ENCODE results near the gene MACROD2. TPM values are rescaled to one million over a fixed set of nuclear protein-coding genes. Genes with fewer than 3 reads are reported as not detected.

Gene MACROD2
- total and polyA plus RNA-seq, 8 donors: 0.78 to 31.3 (median 10.9) TPM; not detected in 1

DNA sequence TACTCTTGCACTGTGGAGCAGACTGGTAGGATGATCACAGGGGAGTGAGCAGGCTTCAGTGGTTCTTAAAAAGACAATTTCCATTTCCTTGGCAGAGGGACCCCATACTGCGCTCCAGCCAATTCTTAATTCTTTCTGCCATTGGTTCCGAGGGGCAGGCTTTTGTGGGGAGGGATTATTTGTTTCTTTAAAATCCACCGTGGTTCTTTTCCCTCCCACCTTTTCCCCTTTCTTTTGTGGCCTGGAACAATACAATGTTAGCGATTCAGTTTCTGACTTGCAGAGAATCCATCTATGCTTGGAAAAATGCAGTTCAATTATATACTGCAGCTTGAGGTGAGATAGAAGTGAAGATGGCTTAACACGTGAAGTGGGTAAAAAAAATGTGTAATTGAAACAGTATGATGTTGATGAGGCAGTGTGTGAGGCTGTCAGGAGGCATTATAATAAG, 721.1 kb downstream of the MACROD2 start:
- no peak overlapping the region for H3K4me3 ChIP-seq
- H3K36me3 ChIP-seq: no peaks in the 10 kb centered on the region
- H3K4me1 ChIP-seq: peaks cover 0 to 22% (median 10%) of the 10 kb centered on the region in 4 donors
- H3K9me3 ChIP-seq: no peaks in the 10 kb centered on the region
- TF ChIP-seq POLR2A (IDR thresholded peaks at IDR 0.05) (no peak), CTCF (IDR thresholded peaks at IDR 0.05) (no peak), POLR2AphosphoS5 (IDR thresholded peaks at IDR 0.05) (no peak), EP300 (IDR thresholded peaks at IDR 0.05) (no peak)
- no peak overlapping the region for H3K27ac ChIP-seq
- no peaks in the 10 kb centered on the region for H3K27me3 ChIP-seq
- no peak for DNase-seq
- 72 to 79% (median 75%) methylated on average over 5 of the region's 5 CpGs for WGBS, 5 donors
- intact Hi-C loops (cut with DNase I; ENCODE audit: low total_unique reads): no loop called here

DNA sequence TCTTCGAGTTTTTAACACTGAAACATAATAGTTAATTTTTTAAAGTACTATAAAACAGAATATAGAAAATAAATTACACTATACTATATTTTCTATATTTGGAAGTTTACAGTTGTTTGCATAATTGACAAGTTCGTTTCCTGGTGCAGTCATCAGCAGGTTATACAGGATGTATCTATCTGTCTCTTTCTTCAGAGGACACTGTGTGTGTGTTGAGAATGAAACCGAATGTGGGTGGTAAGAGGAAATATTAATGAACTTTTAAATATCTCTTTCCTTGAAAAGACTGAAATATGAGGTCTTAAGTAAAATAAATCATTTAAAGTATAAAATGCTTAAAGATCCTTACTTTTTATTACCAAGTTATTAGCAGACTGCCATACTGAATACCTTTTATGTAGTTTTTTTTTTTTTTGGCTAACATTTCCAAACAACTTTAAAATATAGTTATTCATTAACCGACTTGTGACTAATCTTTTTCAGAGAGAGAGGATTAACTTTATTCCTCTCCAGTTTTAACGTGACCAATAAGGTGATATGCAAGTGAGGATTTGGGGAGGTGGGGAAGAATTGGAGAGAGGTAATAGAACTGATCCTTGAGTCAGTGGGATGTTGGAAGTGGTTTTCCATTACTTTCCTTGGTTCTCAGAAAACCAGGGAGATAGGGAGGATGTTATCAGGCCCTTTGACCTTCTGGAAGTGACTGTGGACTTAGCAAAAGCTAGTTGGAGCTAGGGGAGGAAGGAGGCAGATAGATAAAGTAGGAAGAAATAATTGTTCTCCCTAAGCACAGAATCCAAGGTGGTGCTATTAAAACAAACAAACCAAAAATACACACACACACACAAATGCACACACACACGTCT, 722.1 kb downstream of the MACROD2 start:
- Histone ChIP-seq H3K4me1 (peaks cover 0 to 14% (median 5%) of the 10 kb centered on the region in 4 donors), H3K4me3 (no peak overlapping the region), H3K27me3 (no peaks in the 10 kb centered on the region), H3K36me3 (no peaks in the 10 kb centered on the region), H3K9me3 (no peaks in the 10 kb centered on the region), H3K27ac (peak overlapping the region in 2 of 5 donors; percentile 27 to 63)
- TF ChIP-seq EP300 (IDR thresholded peaks at IDR 0.05) (no peak), POLR2A (IDR thresholded peaks at IDR 0.05) (no peak), POLR2AphosphoS5 (IDR thresholded peaks at IDR 0.05) (no peak), CTCF (IDR thresholded peaks at IDR 0.05) (no peak)
- WGBS, 5 donors: 29 to 53% (median 39%) methylated on average over 6 of the region's 6 CpGs
- DNase-seq: no peak
- intact Hi-C loops (cut with DNase I; ENCODE audit: low total_unique reads): no loop called here

DNA sequence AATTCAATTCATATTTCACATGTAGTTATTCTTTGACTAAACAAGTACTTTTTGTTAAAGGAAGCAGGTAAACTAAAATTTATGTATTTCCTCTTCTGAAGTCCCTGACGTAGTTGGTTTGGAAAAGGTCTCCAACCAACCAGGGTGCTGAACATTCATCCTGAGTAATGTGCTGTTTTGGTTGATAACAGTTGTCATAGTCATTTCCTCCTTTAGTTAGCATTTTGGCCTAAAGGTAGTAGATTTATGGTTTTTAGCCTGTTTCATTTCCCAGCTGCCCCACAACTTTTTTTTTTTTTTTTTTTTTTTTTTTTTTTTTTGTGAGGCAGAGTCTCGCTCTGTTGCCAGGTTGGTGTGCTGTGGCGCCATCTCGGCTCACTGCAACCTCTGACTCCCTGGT, 724.9 kb downstream of the MACROD2 start:
- intact Hi-C loops (cut with DNase I; ENCODE audit: low total_unique reads): no loop called here
- no peak overlapping the region for H3K27ac ChIP-seq
- no peaks in the 10 kb centered on the region for H3K36me3 ChIP-seq
- H3K9me3 ChIP-seq: no peaks in the 10 kb centered on the region
- no peak overlapping the region for H3K4me3 ChIP-seq
- WGBS, 5 donors: 73 to 89% (median 87%) methylated on average over 4 of the region's 4 CpGs
- TF ChIP-seq POLR2AphosphoS5 (IDR thresholded peaks at IDR 0.05) (no peak), EP300 (IDR thresholded peaks at IDR 0.05) (no peak), POLR2A (IDR thresholded peaks at IDR 0.05) (no peak), CTCF (IDR thresholded peaks at IDR 0.05) (no peak)
- H3K4me1 ChIP-seq: peaks cover 0 to 5% (median 2%) of the 10 kb centered on the region in 4 donors
- H3K27me3 ChIP-seq: no peaks in the 10 kb centered on the region
- DNase-seq: no peak

- Histone ChIP-seq H3K4me1 (peaks cover 0 to 5% (median 1%) of the 10 kb centered on the region in 4 donors), H3K36me3 (no peaks in the 10 kb centered on the region), H3K27me3 (no peaks in the 10 kb centered on the region), H3K4me3 (no peak overlapping the region), H3K27ac (no peak overlapping the region), H3K9me3 (no peaks in the 10 kb centered on the region)
- DNase-seq: no peak
- TF ChIP-seq CTCF (IDR thresholded peaks at IDR 0.05) (no peak), EP300 (IDR thresholded peaks at IDR 0.05) (no peak), POLR2AphosphoS5 (IDR thresholded peaks at IDR 0.05) (no peak), POLR2A (IDR thresholded peaks at IDR 0.05) (no peak)
- 92 to 100% (median 96%) methylated on average over 1 of the region's 1 CpG for WGBS, 5 donors
- intact Hi-C loops (cut with DNase I; ENCODE audit: low total_unique reads): no loop called here
These were observed 726.7 kb downstream of the MACROD2 start for GRCh38 chr20:14721926-14722452.
